Astrocyte (in vitro differentiated cells and primary cell): ENCODE results near the gene CIITA.

ENCODE experiments used
- CTCF ChIP-seq: IDR thresholded peaks from 2 replicates; pipeline ENCODE4 v1.5.1; 2011; ENCODE audit warnings: low read depth, mild to moderate bottlenecking, inconsistent platforms, low read length, moderate library complexity; ENCODE audit not compliant: insufficient read depth
- EZH2 ChIP-seq: IDR thresholded peaks from 2 replicates; pipeline ENCODE4 v1.6.1; 2012; ENCODE audit warnings: mild to moderate bottlenecking, low read length, inconsistent platforms; ENCODE audit not compliant: insufficient read depth

GRCh38 chr16:10877472-10877946 lies 507 bp downstream of the CIITA start:
- no peak for TF ChIP-seq CTCF
- TF ChIP-seq EZH2 = no peak
